AG09309 (cell line): Measurements from ENCODE around the gene SYS1.

ENCODE experiments used
- DNase-seq: peaks from one replicate; pipeline ENCODE4 v3.0.0-alpha.2; 2010; ENCODE audit warnings: low read depth
- H3K4me3 ChIP-seq: 2 replicates; pipeline ENCODE4 v1.5.1; 2011; ENCODE audit warnings: mild to moderate bottlenecking, low read depth, low read length, moderate library complexity; ENCODE audit not compliant: control insufficient read depth
- CTCF ChIP-seq: IDR thresholded peaks from 2 replicates; pipeline ENCODE4 v1.5.1; 2011; ENCODE audit warnings: mild to moderate bottlenecking, low read depth, low read length, inconsistent platforms; ENCODE audit not compliant: insufficient read depth, control insufficient read depth; ENCODE audit errors: missing control alignments

Gene SYS1

DNA sequence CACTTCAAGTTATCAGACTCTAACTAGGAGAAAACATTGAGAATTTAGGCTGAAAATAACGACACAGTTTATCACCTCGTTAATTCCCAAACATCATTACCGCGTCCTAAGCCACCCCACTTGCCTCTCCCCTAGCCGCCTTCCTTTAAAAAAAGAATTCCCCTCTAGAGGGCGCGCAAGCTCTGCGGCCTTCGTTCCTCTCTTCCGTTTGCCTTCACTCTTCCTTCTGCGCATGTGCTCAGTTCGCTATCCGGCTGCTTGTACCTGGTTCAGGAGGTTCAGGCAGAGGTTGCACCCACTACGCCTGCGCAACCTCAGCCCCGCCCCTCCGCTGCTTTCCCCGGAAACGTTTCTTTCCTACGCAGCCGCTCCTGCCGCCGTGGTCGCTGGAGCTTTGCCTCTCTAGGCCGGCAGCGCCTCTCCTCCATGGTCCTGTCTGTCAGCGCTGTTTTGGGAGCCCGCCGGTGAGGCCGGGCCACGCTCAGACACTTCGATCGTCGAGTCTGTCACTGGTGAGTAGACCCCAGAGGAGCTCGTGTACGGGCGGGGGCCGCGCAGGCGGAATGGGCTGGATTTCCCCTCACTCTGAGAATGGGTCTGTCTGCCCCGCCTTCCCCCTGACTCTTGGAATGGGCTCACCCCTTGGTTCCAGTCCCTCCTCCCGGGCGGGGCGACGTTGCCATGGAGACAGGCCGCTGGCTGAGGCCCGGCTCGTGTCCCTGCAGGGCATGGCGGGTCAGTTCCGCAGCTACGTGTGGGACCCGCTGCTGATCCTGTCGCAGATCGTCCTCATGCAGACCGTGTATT lies at the start of gene SYS1:
Gene SYS1, plus strand, starts transcription at position 353 of the 807 bp plus-strand sequence. Its CDS starts 376 bp downstream, at position 729.
- peak within 1 kb of the TSS; percentile 69 for H3K4me3 ChIP-seq
- peak; percentile 85 for TF ChIP-seq CTCF

GRCh38 chr20:45313943-45314342 lies 49.0 kb upstream of the SYS1 start:
- no peak for DNase-seq
- TF ChIP-seq CTCF, result no peak
- no peak overlapping the region for H3K4me3 ChIP-seq

More for the DNA sequence above, at the start of gene SYS1:
- peak; percentile 95 for DNase-seq

DNA sequence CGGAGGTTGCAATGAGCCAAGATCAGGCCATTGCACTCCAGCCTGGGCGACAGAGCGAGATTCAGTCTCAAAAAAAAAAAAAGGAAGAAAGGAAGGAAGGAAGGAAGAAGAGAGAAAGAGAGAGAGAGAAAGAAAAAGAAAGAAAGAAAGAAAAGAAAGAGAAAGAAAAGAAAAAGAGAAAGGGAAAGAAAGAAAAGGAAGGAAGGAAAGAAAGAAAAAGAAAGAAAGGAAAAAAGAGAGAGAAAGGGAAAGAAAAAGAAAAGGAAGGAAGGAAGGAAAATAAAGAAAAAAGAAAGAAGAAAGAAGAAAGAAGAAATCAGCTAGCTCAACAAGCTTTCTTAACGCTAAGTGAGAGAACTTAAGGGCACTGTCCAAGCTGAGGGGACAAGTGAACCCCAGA lies 47.3 kb upstream of the SYS1 start:
- H3K4me3 ChIP-seq, result no peak overlapping the region
- TF ChIP-seq CTCF, result no peak
- DNase-seq, result no peak

- TF ChIP-seq CTCF, result no peak
- no peak for DNase-seq
- H3K4me3 ChIP-seq, result no peak overlapping the region
These were observed 46.5 kb upstream of the SYS1 start for GRCh38 chr20:45316150-45317080.

DNA sequence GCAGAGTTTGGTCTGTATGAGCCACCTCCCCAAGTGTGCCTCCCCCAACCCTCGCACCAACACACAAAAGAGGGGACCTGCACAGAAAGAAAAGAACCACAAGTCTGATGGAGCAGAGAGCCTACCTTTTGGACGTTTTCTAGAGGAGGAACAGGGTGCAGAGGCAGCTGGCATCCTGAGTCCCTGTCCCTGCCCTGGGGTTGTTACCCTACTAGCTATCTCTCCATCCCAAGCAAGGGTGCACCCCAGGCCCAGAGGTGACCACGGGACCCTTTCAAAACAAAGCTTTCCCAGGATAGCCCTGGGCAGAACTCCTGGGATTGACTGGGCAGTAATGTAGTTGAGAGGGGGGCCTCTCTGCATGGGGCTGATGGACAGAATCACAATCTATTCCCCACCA lies 45.1 kb upstream of the SYS1 start:
- no peak for DNase-seq
- no peak for TF ChIP-seq CTCF
- no peak overlapping the region for H3K4me3 ChIP-seq

GRCh38 chr20:45318386-45318939 lies 44.5 kb upstream of the SYS1 start:
- no peak overlapping the region for H3K4me3 ChIP-seq
- no peak for DNase-seq
- TF ChIP-seq CTCF, result no peak
